Panc1 (cell line): Measurements from ENCODE around the gene UBTF.

ENCODE experiments used
- CTCF ChIP-seq: fragments of 450-650 bp; IDR thresholded peaks from 2 replicates; pipeline ENCODE4 v1.5.1; 2017; ENCODE audit warnings: mild to moderate bottlenecking
- POLR2AphosphoS5 ChIP-seq: IDR thresholded peaks from 2 replicates; pipeline ENCODE4 v1.6.1; 2012; ENCODE audit warnings: mild to moderate bottlenecking, low read depth, low read length, moderate library complexity
- SIN3A ChIP-seq: IDR thresholded peaks from 2 replicates; pipeline ENCODE4 v1.6.1; 2012; ENCODE audit warnings: low read depth, mild to moderate bottlenecking, low read length, moderate library complexity, borderline replicate concordance; ENCODE audit not compliant: insufficient read depth
- TCF7L2 ChIP-seq: IDR thresholded peaks from 2 replicates; pipeline ENCODE4 v1.6.1; 2011; ENCODE audit warnings: mild to moderate bottlenecking, low read depth, low read length, inconsistent platforms

- no peak for TF ChIP-seq POLR2AphosphoS5
- no peak for TF ChIP-seq CTCF
- TF ChIP-seq TCF7L2, result no peak
- TF ChIP-seq SIN3A, result no peak
These were observed 1.6 kb downstream of the UBTF start for GRCh38 chr17:44217738-44218343.
